Astrocyte (in vitro differentiated cells and primary cell): ENCODE results near the gene NRF1. TPM values are rescaled to one million over a fixed set of nuclear protein-coding genes. Genes with fewer than 3 reads are reported as not detected.

ENCODE experiments used
- DNase-seq: peaks from one replicate; pipeline ENCODE4 v3.0.0-alpha.2; 2010; ENCODE audit warnings: low read depth
- FAIRE-seq: peaks from 2 replicates; lab custom pipeline; 2011; peaks lifted over from hg19 to GRCh38; lab: Jason Lieb, UNC
- H2AFZ ChIP-seq: 2 replicates; pipeline ENCODE4 v1.6.0; 2012; ENCODE audit warnings: low read depth, low read length, inconsistent platforms
- H3K27ac ChIP-seq: 2 replicates; pipeline ENCODE4 v1.5.1; 2011; ENCODE audit warnings: low read depth, low read length, inconsistent platforms
- H3K27me3 ChIP-seq: 2 replicates; pipeline ENCODE4 v1.6.0; 2011; ENCODE audit warnings: low read length, inconsistent platforms; ENCODE audit not compliant: insufficient read depth
- H3K36me3 ChIP-seq: 2 replicates; pipeline ENCODE4 v1.5.1; 2011; ENCODE audit warnings: low read length, inconsistent platforms; ENCODE audit not compliant: insufficient read depth
- H3K4me1 ChIP-seq: 2 replicates; pipeline ENCODE4 v1.5.1; 2011; ENCODE audit warnings: low read length, inconsistent platforms; ENCODE audit not compliant: insufficient read depth
- H3K4me2 ChIP-seq: 2 replicates; pipeline ENCODE4 v1.6.0; 2012; ENCODE audit warnings: low read length, inconsistent platforms
- H3K4me3 ChIP-seq: 2 replicates; pipeline ENCODE4 v1.5.1; 2011; ENCODE audit warnings: low read depth, mild to moderate bottlenecking, low read length, inconsistent platforms; ENCODE audit not compliant: insufficient read depth
- H3K79me2 ChIP-seq: 2 replicates; pipeline ENCODE4 v1.6.0; 2012; ENCODE audit warnings: mild to moderate bottlenecking, low read length, inconsistent platforms; ENCODE audit not compliant: insufficient read depth
- H3K9ac ChIP-seq: 2 replicates; pipeline ENCODE4 v1.6.0; 2012; ENCODE audit warnings: mild to moderate bottlenecking, low read length, inconsistent platforms
- H3K9me3 ChIP-seq: 2 replicates; pipeline ENCODE4 v1.5.1; 2012; ENCODE audit warnings: low read depth, mild to moderate bottlenecking, low read length, inconsistent platforms; ENCODE audit not compliant: insufficient read depth
- H4K20me1 ChIP-seq: 2 replicates; pipeline ENCODE4 v1.6.0; 2012; ENCODE audit warnings: low read length, inconsistent platforms; ENCODE audit not compliant: insufficient read depth
- H3K27ac Mint-ChIP-seq: one replicate; pipeline ENCODE4 v1.8.0; 2021; ENCODE audit warnings: mild to moderate bottlenecking, mixed read lengths; ENCODE audit not compliant: unreplicated experiment
- H3K27me3 Mint-ChIP-seq: one replicate; pipeline ENCODE4 v1.8.0; 2021; ENCODE audit warnings: low read depth, mixed read lengths; ENCODE audit not compliant: unreplicated experiment
- H3K36me3 Mint-ChIP-seq: one replicate; pipeline ENCODE4 v1.8.0; 2021; ENCODE audit warnings: low read depth, mixed read lengths; ENCODE audit not compliant: unreplicated experiment
- H3K4me1 Mint-ChIP-seq: one replicate; pipeline ENCODE4 v1.8.0; 2021; ENCODE audit warnings: low read depth, mixed read lengths; ENCODE audit not compliant: unreplicated experiment
- H3K4me3 Mint-ChIP-seq: one replicate; pipeline ENCODE4 v1.8.0; 2021; ENCODE audit warnings: mild to moderate bottlenecking, moderate library complexity, mixed read lengths; ENCODE audit not compliant: unreplicated experiment
- H3K9me3 Mint-ChIP-seq: one replicate; pipeline ENCODE4 v1.8.0; 2021; ENCODE audit warnings: mild to moderate bottlenecking, mixed read lengths; ENCODE audit not compliant: unreplicated experiment
- CTCF ChIP-seq: IDR thresholded peaks from 2 replicates; pipeline ENCODE4 v1.5.1; 2011; ENCODE audit warnings: low read depth, mild to moderate bottlenecking, inconsistent platforms, low read length, moderate library complexity; ENCODE audit not compliant: insufficient read depth
- EZH2 ChIP-seq: IDR thresholded peaks from 2 replicates; pipeline ENCODE4 v1.6.1; 2012; ENCODE audit warnings: mild to moderate bottlenecking, low read length, inconsistent platforms; ENCODE audit not compliant: insufficient read depth
- total RNA-seq: library from RNA; stranded (reverse); gene quantifications from 2 replicates; pipeline ENCODE4 v1.2.1, GENCODE V29; 2021

NRF1 gene
- total RNA-seq, 1 donor from 2014 or later = 12.7 TPM

- Histone ChIP-seq H3K79me2 (peaks cover 98% of the 10 kb centered on the region), H3K4me2 (peak overlapping the region; percentile 15), H3K27me3 (no peaks in the 10 kb centered on the region), H3K4me1 (peaks cover 4% of the 10 kb centered on the region), H3K27ac (no peak overlapping the region), H4K20me1 (peaks cover 55% of the 10 kb centered on the region), H2AFZ (no peak overlapping the region), H3K4me3 (no peak overlapping the region), H3K9me3 (no peaks in the 10 kb centered on the region), H3K9ac (no peak overlapping the region), H3K36me3 (no peaks in the 10 kb centered on the region)
- H3K36me3 Mint-ChIP-seq = no peaks in the 10 kb centered on the region
- no peaks in the 10 kb centered on the region for H3K27me3 Mint-ChIP-seq
- TF ChIP-seq CTCF = no peak
- peaks cover 29% of the 10 kb centered on the region for H3K4me1 Mint-ChIP-seq
- H3K27ac Mint-ChIP-seq = peak overlapping the region; percentile 8
- no peak overlapping the region for H3K4me3 Mint-ChIP-seq
- FAIRE-seq (no peak), DNase-seq (no peak)
- no peaks in the 10 kb centered on the region for H3K9me3 Mint-ChIP-seq
These were observed 6.1 kb downstream of the NRF1 start for GRCh38 chr7:129617652-129618051.

GRCh38 chr7:129626896-129627295 is 15.4 kb downstream of the NRF1 start:
- H3K4me2 ChIP-seq = no peak overlapping the region
- H3K4me1 ChIP-seq = no peaks in the 10 kb centered on the region
- H4K20me1 ChIP-seq = peaks cover 54% of the 10 kb centered on the region
- no peak for FAIRE-seq
- H3K27me3 ChIP-seq = no peaks in the 10 kb centered on the region
- no peaks in the 10 kb centered on the region for H3K36me3 ChIP-seq
- no peak for DNase-seq
- no peaks in the 10 kb centered on the region for H3K9me3 ChIP-seq
- no peak overlapping the region for H3K27ac Mint-ChIP-seq
- no peak for TF ChIP-seq EZH2
- peaks cover 4% of the 10 kb centered on the region for H3K36me3 Mint-ChIP-seq
- H3K9me3 Mint-ChIP-seq = no peaks in the 10 kb centered on the region
- no peak overlapping the region for H3K9ac ChIP-seq
- H2AFZ ChIP-seq = no peak overlapping the region
- H3K4me3 Mint-ChIP-seq = no peak overlapping the region
- H3K4me3 ChIP-seq = no peak overlapping the region
- peaks cover 2% of the 10 kb centered on the region for H3K4me1 Mint-ChIP-seq
- no peak overlapping the region for H3K27ac ChIP-seq
- H3K79me2 ChIP-seq = peaks cover 87% of the 10 kb centered on the region
- no peaks in the 10 kb centered on the region for H3K27me3 Mint-ChIP-seq

- H3K4me1 ChIP-seq = no peaks in the 10 kb centered on the region
- TF ChIP-seq EZH2 (no peak), CTCF (no peak)
- peaks cover 80% of the 10 kb centered on the region for H3K79me2 ChIP-seq
- H3K27ac Mint-ChIP-seq = no peak overlapping the region
- H3K4me3 ChIP-seq = no peak overlapping the region
- no peaks in the 10 kb centered on the region for H3K27me3 Mint-ChIP-seq
- no peak overlapping the region for H3K9ac ChIP-seq
- no peak overlapping the region for H3K27ac ChIP-seq
- peaks cover 45% of the 10 kb centered on the region for H4K20me1 ChIP-seq
- no peaks in the 10 kb centered on the region for H3K9me3 Mint-ChIP-seq
- H3K36me3 ChIP-seq = no peaks in the 10 kb centered on the region
- no peak for FAIRE-seq
- no peaks in the 10 kb centered on the region for H3K27me3 ChIP-seq
- no peaks in the 10 kb centered on the region for H3K9me3 ChIP-seq
- H3K4me3 Mint-ChIP-seq = no peak overlapping the region
- no peaks in the 10 kb centered on the region for H3K4me1 Mint-ChIP-seq
- peaks cover 2% of the 10 kb centered on the region for H3K36me3 Mint-ChIP-seq
- H2AFZ ChIP-seq = no peak overlapping the region
- DNase-seq = no peak
- no peak overlapping the region for H3K4me2 ChIP-seq
These were observed 18.8 kb downstream of the NRF1 start for GRCh38 chr7:129630341-129630740.
